Erythroblast (primary cell): ENCODE results near the gene PLXND1.

Source experiments
- GATA1 ChIP-seq: IDR thresholded peaks from 2 replicates; pipeline ENCODE4 v1.6.1; 2011; ENCODE audit warnings: low read depth, mild to moderate bottlenecking, control low read depth, low read length, moderate library complexity
- POLR2A ChIP-seq: IDR thresholded peaks from 2 replicates; pipeline ENCODE4 v1.6.1; 2011; ENCODE audit warnings: mild to moderate bottlenecking, low read length

GRCh38 chr3:129608936-129609590 is 2.6 kb upstream of the PLXND1 start:
- TF ChIP-seq POLR2A (no peak), GATA1 (no peak)
